ENCODE data around the gene MAB21L4. TPM values are rescaled to one million over a fixed set of nuclear protein-coding genes. Genes with fewer than 3 reads are reported as not detected.

The MAB21L4 gene
- total and polyA plus RNA-seq, 2 donors (not counting 3 experiments of a cell fraction or from before 2014, with no cell fraction given), result not detected

- CTCF ChIA-PET, result no interaction called here
- Histone ChIP-seq H3K4me1 (ENCODE audit: control insufficient read depth, extremely low read depth, insufficient read depth, low read length) (no peaks in the 10 kb centered on the region), H3K9me3 (replicated peaks; ENCODE audit: control insufficient read depth, insufficient read depth, low read length) (no peaks in the 10 kb centered on the region), H3K27me3 (ENCODE audit: control insufficient read depth in 2 of 2, insufficient read depth in 2 of 2, low read length in 2 of 2) (peaks cover 0 to 4% of the 10 kb centered on the region in 2 experiments), H3K9me1 (replicated peaks; ENCODE audit: control insufficient read depth, extremely low read depth, insufficient read depth, low read length) (no peaks in the 10 kb centered on the region), H3K4me3 (replicated peaks in 1 of 3; ENCODE audit: insufficient read depth in 1 of 3, low read depth in 1 of 3, low read length in 3 of 3) (no peak within 1 kb of the TSS), H2AFZ (ENCODE audit: low read depth, low read length) (no peak within 1 kb of the TSS), H3K79me2 (ENCODE audit: control insufficient read depth, insufficient read depth, low read length) (no peaks in the 10 kb centered on the region), H3K9ac (replicated peaks; ENCODE audit: extremely low read depth, insufficient read depth, low read length) (no peak within 1 kb of the TSS), H3K4me2 (ENCODE audit: insufficient read depth, low read length) (no peak within 1 kb of the TSS), H3K36me3 (ENCODE audit: control insufficient read depth in 2 of 2, extremely low read depth in 1 of 2, insufficient read depth in 2 of 2, low read length in 2 of 2) (no peaks in the 10 kb centered on the region), H3K27ac (ENCODE audit: insufficient read depth, low read depth, low read length) (no peak within 1 kb of the TSS), H4K20me1 (replicated peaks; ENCODE audit: control insufficient read depth, extremely low read depth, insufficient read depth, low read length) (no peaks in the 10 kb centered on the region)
- dilution Hi-C loops (cut with MboI; ENCODE audit: extremely low pct_ligation_motif_present, low sequenced_read_pairs), result no loop called here
- TF ChIP-seq JUN (IDR thresholded peaks at IDR 0.05; ENCODE audit: borderline replicate concordance, insufficient read depth, insufficient read length, low read depth) (no peak), GATA2 (IDR thresholded peaks at IDR 0.05; ENCODE audit: insufficient read depth, insufficient read length, low read depth, low read length) (no peak), EZH2 (IDR thresholded peaks at IDR 0.05; ENCODE audit: borderline replicate concordance, low read depth, low read length, severe bottlenecking) (no peak), FOS (IDR thresholded peaks at IDR 0.05; ENCODE audit: borderline replicate concordance, insufficient read depth, low read length) (no peak), CTCF (IDR thresholded peaks at IDR 0.05; ENCODE audit: extremely low read depth in 1 of 2, insufficient read depth in 1 of 2, low read depth in 1 of 2, low read length in 2 of 2) (no peak), MYC (IDR thresholded peaks at IDR 0.05; ENCODE audit: low read depth, low read length) (no peak), POLR2A (IDR thresholded peaks at IDR 0.05; ENCODE audit: low read depth, low read length) (no peak), POLR2AphosphoS5 (IDR thresholded peaks at IDR 0.05; ENCODE audit: insufficient read depth, low read depth, low read length) (no peak), MAX (IDR thresholded peaks at IDR 0.05; ENCODE audit: insufficient read depth, insufficient read length) (no peak)
- POLR2A ChIA-PET, result no interaction called here
- no TSS peak for BruUV-seq (replicated peaks)
- intact Hi-C loops (cut with micrococcal nuclease), result no loop called here
- FAIRE-seq (no peak), DNase-seq (ENCODE audit: low read depth, low spot score) (no peak)
Measured at GRCh38 chr2:240868286-240869108, 27.5 kb downstream of the MAB21L4 start, which contains the start of gene AGXT. Gene AGXT (plus strand): TSS chr2:240868824. CDS start chr2:240868866, 42 bp downstream.

Data from endothelial cell of umbilical vein (primary cell).